Measurements from ENCODE around the gene GRHL1.
A peak's percentile ranks its signal among the peaks of the same experiment; 100 is the strongest.

The GRHL1 gene

DNA sequence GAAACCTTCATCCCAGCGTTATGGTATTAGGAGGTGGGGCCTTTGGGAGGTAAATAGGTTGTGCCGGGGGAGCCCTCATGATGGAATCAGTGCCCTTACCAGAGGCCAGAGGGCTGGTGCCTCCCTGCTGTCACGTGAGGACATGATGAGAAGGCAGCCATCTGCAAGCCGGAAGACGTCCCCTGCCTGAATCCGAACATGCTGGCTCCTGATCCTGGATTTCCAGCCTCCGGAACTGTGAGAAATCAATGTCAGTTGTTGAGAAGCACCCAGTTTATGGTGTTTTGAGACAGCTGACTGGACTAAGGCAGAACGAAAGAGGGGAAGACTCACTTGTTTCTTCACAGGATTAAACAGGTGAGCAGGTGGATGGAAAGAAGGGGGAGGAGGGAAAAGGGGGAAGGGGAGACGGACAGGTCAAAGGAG, 78.8 kb downstream of the GRHL1 start:
- TF ChIP-seq POLR2AphosphoS5 (IDR thresholded peaks at IDR 0.05; ENCODE audit: low read depth, low read length), result no peak
- TF ChIP-seq SIN3A (IDR thresholded peaks at IDR 0.05; ENCODE audit: borderline replicate concordance, insufficient read depth, low read length), result no peak
- no peak for TF ChIP-seq TAF1 (IDR thresholded peaks at IDR 0.05; ENCODE audit: borderline replicate concordance, insufficient read depth, low read length)
- no peak for TF ChIP-seq FOXP2 (optimal IDR thresholded peaks at IDR 0.05; ENCODE audit: borderline replicate concordance, extremely low read depth, extremely low read length, insufficient read depth)
- TF ChIP-seq, protein P1, sequence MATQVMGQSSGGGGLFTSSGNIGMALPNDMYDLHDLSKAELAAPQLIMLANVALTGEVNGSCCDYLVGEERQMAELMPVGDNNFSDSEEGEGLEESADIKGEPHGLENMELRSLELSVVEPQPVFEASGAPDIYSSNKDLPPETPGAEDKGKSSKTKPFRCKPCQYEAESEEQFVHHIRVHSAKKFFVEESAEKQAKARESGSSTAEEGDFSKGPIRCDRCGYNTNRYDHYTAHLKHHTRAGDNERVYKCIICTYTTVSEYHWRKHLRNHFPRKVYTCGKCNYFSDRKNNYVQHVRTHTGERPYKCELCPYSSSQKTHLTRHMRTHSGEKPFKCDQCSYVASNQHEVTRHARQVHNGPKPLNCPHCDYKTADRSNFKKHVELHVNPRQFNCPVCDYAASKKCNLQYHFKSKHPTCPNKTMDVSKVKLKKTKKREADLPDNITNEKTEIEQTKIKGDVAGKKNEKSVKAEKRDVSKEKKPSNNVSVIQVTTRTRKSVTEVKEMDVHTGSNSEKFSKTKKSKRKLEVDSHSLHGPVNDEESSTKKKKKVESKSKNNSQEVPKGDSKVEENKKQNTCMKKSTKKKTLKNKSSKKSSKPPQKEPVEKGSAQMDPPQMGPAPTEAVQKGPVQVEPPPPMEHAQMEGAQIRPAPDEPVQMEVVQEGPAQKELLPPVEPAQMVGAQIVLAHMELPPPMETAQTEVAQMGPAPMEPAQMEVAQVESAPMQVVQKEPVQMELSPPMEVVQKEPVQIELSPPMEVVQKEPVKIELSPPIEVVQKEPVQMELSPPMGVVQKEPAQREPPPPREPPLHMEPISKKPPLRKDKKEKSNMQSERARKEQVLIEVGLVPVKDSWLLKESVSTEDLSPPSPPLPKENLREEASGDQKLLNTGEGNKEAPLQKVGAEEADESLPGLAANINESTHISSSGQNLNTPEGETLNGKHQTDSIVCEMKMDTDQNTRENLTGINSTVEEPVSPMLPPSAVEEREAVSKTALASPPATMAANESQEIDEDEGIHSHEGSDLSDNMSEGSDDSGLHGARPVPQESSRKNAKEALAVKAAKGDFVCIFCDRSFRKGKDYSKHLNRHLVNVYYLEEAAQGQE (IDR thresholded peaks at IDR 0.05; ENCODE audit: insufficient read depth in 1 of 2, low read depth in 2 of 2, low read length in 2 of 2), result no peak

DNA sequence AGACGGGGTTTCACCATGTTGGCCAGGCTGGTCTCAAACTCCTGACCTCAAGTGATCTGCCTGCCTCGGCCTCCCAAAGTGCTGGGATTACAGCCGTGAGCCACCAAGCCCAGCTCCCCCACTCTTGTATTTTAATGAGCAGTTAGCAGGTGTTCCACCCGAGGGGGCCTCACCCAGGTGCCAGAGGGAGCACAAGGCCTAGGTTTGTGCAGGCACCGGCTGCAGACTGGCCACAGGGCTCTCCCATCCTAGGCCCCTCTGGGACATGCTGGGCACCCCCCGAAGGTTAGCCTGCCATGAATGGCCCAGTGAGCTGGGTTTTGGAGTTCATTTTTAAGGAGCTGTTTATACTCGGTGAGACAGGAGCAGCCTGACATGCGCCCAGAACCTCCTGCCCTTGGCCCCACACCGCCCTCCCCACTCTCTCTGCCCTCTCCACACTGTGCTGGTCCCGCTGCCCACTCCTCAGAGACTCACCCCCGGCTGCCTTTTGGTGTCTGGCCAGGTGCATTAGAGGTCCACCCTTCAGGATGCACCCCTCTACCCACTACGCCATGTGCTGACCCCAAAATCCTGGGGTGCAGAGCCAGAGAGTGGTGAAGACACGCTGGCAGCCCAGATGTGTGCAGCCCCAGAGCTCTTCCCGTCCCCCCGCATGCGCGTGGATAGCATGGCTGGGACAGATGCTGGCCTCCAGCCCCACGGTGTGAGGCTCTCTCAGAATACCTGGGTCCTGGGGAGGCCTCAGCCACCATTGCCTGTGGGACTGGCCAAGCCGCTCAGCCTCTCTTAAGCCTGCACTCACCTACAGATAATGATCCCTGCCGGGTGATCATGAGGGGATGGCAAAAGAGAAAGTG, 80.6 kb downstream of the GRHL1 start:
- TF ChIP-seq, protein P1 (IDR thresholded peaks at IDR 0.05; ENCODE audit: insufficient read depth in 1 of 2, low read depth in 2 of 2, low read length in 2 of 2), result no peak

DNA sequence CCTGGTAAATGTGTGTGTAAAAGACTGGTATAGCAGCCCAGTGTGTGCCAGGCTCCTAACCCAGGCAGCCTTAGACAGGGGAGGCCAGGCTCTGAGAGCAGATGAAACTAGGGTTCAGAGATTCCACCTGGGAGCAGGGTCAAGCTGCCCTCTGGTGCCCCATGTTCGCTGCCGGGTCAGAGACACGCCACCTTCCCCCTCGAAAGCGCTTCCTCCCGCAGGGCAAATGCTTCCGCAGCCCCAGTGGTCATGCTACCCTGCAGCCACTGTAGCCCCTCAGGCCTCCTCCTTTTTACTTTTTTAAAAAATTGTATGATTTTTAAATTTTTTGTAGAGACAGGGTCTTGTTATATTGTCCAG, 81.2 kb downstream of the GRHL1 start:
- TF ChIP-seq, protein P1 (IDR thresholded peaks at IDR 0.05; ENCODE audit: insufficient read depth in 1 of 2, low read depth in 2 of 2, low read length in 2 of 2), result no peak
- TF ChIP-seq POLR2AphosphoS5 (IDR thresholded peaks at IDR 0.05; ENCODE audit: low read depth, low read length) (no peak), SIN3A (IDR thresholded peaks at IDR 0.05; ENCODE audit: borderline replicate concordance, insufficient read depth, low read length) (no peak), TAF1 (IDR thresholded peaks at IDR 0.05; ENCODE audit: borderline replicate concordance, insufficient read depth, low read length) (no peak), FOXP2 (optimal IDR thresholded peaks at IDR 0.05; ENCODE audit: borderline replicate concordance, extremely low read depth, extremely low read length, insufficient read depth) (no peak)

DNA sequence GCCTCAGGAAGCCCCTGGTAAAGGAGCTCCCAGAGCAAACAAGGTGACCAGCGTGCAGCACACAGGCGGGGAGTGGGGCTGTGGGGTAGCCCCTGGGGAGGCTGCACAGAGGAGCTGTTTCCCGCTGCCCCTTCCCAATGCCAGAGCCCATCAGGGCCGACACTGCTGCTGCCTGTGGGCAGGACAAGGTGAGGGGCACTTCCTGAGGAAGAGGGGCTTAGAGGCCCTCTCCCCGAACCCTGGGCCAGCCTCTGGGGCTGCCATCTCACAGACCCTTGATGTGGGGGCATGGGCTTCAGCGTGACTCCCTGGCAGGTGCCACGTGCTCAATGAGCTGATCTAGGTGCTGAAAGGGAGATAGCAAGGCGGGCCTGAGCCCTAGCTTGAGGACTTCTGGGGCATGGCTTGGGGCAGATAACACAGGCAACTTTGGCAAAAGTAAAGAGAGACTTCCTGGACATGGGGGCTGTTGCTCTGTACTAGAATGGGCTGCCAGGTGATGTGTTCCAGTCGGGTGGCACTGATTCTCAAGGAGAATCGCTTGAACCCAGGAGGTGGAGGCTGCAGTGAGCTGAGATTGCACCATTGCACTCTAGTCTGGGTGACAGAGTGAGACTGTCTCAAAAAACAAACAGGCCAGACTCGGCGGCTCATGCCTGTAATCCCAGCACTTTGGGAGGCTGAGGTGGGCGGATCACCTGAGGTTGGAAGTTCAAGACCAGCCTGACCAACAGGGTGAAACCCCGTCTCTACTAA, 81.9 kb downstream of the GRHL1 start:
- TF ChIP-seq SIN3A (IDR thresholded peaks at IDR 0.05; ENCODE audit: borderline replicate concordance, insufficient read depth, low read length), result no peak
- TF ChIP-seq, protein P1 (IDR thresholded peaks at IDR 0.05; ENCODE audit: insufficient read depth in 1 of 2, low read depth in 2 of 2, low read length in 2 of 2), result 0 out of 4 replicates have a peak, but pooled peaks of 1 of the 2 experiments have one; percentile 21
